GM23338 (cell line): ENCODE data around the gene ARMCX5. TPM values are rescaled to one million over a fixed set of nuclear protein-coding genes. Genes with fewer than 3 reads are reported as not detected.

Source experiments
- ATAC-seq: fragments of 200-7000 bp; cut with Tn5 transposase; 3 replicates; pipeline ENCODE4 v1.9.1; 2020
- DNase-seq: peaks from one replicate; pipeline ENCODE4 v3.0.0-alpha.2; 2015; ENCODE audit warnings: low spot score
- H2AFZ ChIP-seq: fragments of 200-600 bp; sonication (generic); 2 replicates; pipeline ENCODE4 v1.8.0; 2016; ENCODE audit warnings: antibody characterized with exemption, mild to moderate bottlenecking, moderate library complexity
- H3F3A ChIP-seq: fragments of 200-600 bp; sonication (generic); replicated peaks from 2 replicates; pipeline ENCODE4 v1.8.0; 2017; ENCODE audit warnings: antibody characterized with exemption, mixed run types, low read depth
- H3K27ac ChIP-seq: fragments of 200-600 bp; sonication (generic); 2 replicates; pipeline ENCODE4 v1.6.1; 2016; ENCODE audit warnings: low read depth
- H3K27me3 ChIP-seq: fragments of 200-600 bp; sonication (generic); 2 replicates; pipeline ENCODE4 v1.8.0; 2016; ENCODE audit warnings: mild to moderate bottlenecking, mixed run types, moderate library complexity; ENCODE audit not compliant: insufficient read depth
- H3K36me3 ChIP-seq: fragments of 200-600 bp; sonication (generic); 2 replicates; pipeline ENCODE4 v1.8.0; 2016; ENCODE audit warnings: mild to moderate bottlenecking; ENCODE audit not compliant: insufficient read depth
- H3K4me1 ChIP-seq: fragments of 200-600 bp; sonication (generic); 2 replicates; pipeline ENCODE4 v1.8.0; 2016; ENCODE audit warnings: mild to moderate bottlenecking, moderate library complexity; ENCODE audit not compliant: insufficient read depth
- H3K4me2 ChIP-seq: fragments of 200-600 bp; sonication (generic); 2 replicates; pipeline ENCODE4 v1.7.1; 2017; ENCODE audit warnings: mixed run types
- H3K4me3 ChIP-seq: fragments of 200-600 bp; sonication (generic); 2 replicates; pipeline ENCODE4 v1.6.1; 2016; ENCODE audit warnings: mixed run types
- H3K79me2 ChIP-seq: fragments of 200-600 bp; sonication (generic); replicated peaks from 2 replicates; pipeline ENCODE4 v1.8.0; 2017; ENCODE audit warnings: mild to moderate bottlenecking; ENCODE audit not compliant: insufficient read depth
- H3K9me2 ChIP-seq: fragments of 200-600 bp; sonication (generic); 2 replicates; pipeline ENCODE4 v1.8.0; 2017; ENCODE audit not compliant: insufficient read depth
- H4K20me1 ChIP-seq: fragments of 200-600 bp; sonication (generic); replicated peaks from 2 replicates; pipeline ENCODE4 v1.8.0; 2017; ENCODE audit warnings: mild to moderate bottlenecking; ENCODE audit not compliant: insufficient read depth
- H3K27ac Mint-ChIP-seq: 2 replicates; pipeline ENCODE4 v1.8.0; 2020; ENCODE audit warnings: inconsistent platforms, mild to moderate bottlenecking, moderate library complexity, mixed read lengths
- H3K27me3 Mint-ChIP-seq: 3 replicates; pipeline ENCODE4 v1.8.0; 2022; ENCODE audit warnings: low read depth, mild to moderate bottlenecking, moderate library complexity, mixed read lengths, inconsistent platforms; ENCODE audit not compliant: insufficient read depth, poor library complexity
- H3K36me3 Mint-ChIP-seq: 3 replicates; pipeline ENCODE4 v1.8.0; 2021; ENCODE audit warnings: low read depth, mild to moderate bottlenecking, inconsistent platforms, moderate library complexity, mixed read lengths
- H3K4me1 Mint-ChIP-seq: 3 replicates; pipeline ENCODE4 v1.8.0; 2020; ENCODE audit warnings: mild to moderate bottlenecking, inconsistent platforms, mixed read lengths
- H3K4me3 Mint-ChIP-seq: 3 replicates; pipeline ENCODE4 v1.8.0; 2021; ENCODE audit warnings: moderate library complexity, mild to moderate bottlenecking, inconsistent platforms, mixed read lengths
- H3K9me3 Mint-ChIP-seq: 3 replicates; pipeline ENCODE4 v1.8.0; 2020; ENCODE audit warnings: moderate library complexity, mild to moderate bottlenecking, inconsistent platforms, mixed read lengths
- CREB1 ChIP-seq: fragments of 250-450 bp; sonication (Bioruptor Pico); IDR thresholded peaks from 2 replicates; pipeline ENCODE4 v1.5.0; 2020; ENCODE audit warnings: low read depth, mild to moderate bottlenecking, moderate library complexity
- ETS1 ChIP-seq: IDR thresholded peaks from 2 replicates; pipeline ENCODE4 v1.6.1; 2016; ENCODE audit warnings: antibody characterized with exemption
- EZH2phosphoT487 ChIP-seq: fragments of 200-600 bp; sonication (generic); IDR thresholded peaks from one replicate; pipeline ENCODE4 v1.8.1; 2018; ENCODE audit warnings: antibody characterized with exemption; ENCODE audit not compliant: unreplicated experiment
- NANOG ChIP-seq: IDR thresholded peaks from 2 replicates; pipeline ENCODE4 v1.6.1; 2016; ENCODE audit warnings: antibody characterized with exemption, borderline replicate concordance
- POLR2AphosphoS5 ChIP-seq: IDR thresholded peaks from 2 replicates; pipeline ENCODE4 v1.6.1; 2016; ENCODE audit warnings: antibody characterized with exemption, low read depth
- REST ChIP-seq: IDR thresholded peaks from one replicate; pipeline ENCODE4 v1.6.1; 2018; ENCODE audit warnings: antibody characterized with exemption; ENCODE audit not compliant: unreplicated experiment
- STAT1 ChIP-seq: IDR thresholded peaks from one replicate; pipeline ENCODE4 v1.6.1; 2016; ENCODE audit warnings: antibody characterized with exemption; ENCODE audit not compliant: unreplicated experiment
- ZNF331 ChIP-seq: fragments of 250-450 bp; sonication (Bioruptor Pico); IDR thresholded peaks from 2 replicates; pipeline ENCODE4 v1.5.0; 2020; ENCODE audit warnings: low read depth, mild to moderate bottlenecking, moderate library complexity
- polyA plus RNA-seq: library from polyadenylated mRNA; unstranded; fragments of >200 nt; fragmentation: Nextera tagmentation; extraction: Ambion mirVana; gene quantifications from 2 replicates; pipeline ENCODE4 v1.2.1, GENCODE V29; 2016
- total RNA-seq: library from RNA; depleted of rRNA; stranded (reverse); fragments of >200 nt; shearing (Covaris generic); gene quantifications from 2 replicates; pipeline ENCODE4 v1.2.3, GENCODE V29; 2014
- TF ChIP-seq, protein P1 (sequence below), 2 experiments: fragments of 200-600 bp in 1 of 2; sonication (generic) in 1 of 2; conservative IDR thresholded peaks; 2 replicates each; pipeline versions ENCODE4 v1.5.1 to v1.6.1; 2016 to 2017; ENCODE audit warnings: antibody characterized with exemption in 2 of 2, low read depth in 2 of 2, mild to moderate bottlenecking in 2 of 2, moderate library complexity in 1 of 2

Gene ARMCX5
- total and polyA plus RNA-seq, 2 experiments from 2014 or later = 6.6 to 18.6 TPM

DNA sequence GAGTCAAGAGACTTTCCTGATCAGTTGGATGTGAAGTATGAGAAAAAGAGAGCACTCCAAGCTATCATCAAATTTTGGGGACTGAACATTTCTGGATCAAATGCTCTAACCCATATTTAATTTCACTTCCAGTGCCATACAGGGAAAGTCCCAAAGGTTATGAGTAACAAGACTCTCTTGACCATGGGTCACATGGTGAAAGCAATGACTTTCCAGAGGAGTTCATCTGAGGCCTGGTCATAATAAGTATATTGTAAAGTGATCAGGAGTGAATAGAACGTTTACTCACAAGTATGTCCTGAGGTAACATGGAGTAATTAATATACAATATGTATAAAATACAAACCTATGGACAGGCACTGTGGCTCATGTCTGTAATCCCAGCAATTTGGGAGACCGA, 40.7 kb upstream of the ARMCX5 start (continued):
- TF ChIP-seq POLR2AphosphoS5 (no peak), CREB1 (CRISPR knock-in tag) (no peak), ZNF331 (no peak), NANOG (no peak), ETS1 (no peak), EZH2phosphoT487 (no peak), STAT1 (no peak)
- TF ChIP-seq, protein P1, sequence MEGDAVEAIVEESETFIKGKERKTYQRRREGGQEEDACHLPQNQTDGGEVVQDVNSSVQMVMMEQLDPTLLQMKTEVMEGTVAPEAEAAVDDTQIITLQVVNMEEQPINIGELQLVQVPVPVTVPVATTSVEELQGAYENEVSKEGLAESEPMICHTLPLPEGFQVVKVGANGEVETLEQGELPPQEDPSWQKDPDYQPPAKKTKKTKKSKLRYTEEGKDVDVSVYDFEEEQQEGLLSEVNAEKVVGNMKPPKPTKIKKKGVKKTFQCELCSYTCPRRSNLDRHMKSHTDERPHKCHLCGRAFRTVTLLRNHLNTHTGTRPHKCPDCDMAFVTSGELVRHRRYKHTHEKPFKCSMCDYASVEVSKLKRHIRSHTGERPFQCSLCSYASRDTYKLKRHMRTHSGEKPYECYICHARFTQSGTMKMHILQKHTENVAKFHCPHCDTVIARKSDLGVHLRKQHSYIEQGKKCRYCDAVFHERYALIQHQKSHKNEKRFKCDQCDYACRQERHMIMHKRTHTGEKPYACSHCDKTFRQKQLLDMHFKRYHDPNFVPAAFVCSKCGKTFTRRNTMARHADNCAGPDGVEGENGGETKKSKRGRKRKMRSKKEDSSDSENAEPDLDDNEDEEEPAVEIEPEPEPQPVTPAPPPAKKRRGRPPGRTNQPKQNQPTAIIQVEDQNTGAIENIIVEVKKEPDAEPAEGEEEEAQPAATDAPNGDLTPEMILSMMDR (conservative IDR thresholded peaks at IDR 0.05; ENCODE audit: low read depth in 2 of 2) = no peak

DNA sequence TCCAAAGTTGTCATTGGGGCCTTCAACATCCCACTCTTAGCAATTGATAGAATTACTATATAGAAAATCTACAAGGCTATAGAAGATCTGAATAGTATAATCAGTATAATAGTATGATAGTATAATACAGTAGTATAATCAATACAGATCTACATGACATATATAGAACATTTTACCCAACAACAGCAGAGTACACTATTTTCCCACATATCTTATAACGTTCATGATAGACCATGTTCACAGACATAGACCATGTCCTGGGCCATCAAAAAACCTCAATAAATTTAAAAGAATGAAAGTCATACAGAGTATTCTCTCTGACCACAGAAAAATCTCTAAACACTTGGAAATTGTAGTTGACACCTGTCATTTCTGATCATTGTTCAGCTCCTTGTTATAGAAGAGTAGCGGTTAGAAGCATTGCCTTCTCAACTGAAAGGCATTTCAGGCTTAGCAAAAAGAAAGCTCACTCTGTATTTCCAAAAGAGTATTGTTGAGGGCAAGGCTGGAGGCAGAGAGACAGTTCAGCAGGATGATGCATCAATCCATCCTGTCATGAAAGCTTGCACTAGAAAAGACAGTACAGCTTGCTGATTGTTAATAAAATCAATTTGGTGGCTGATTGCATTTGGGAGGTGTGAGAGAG, 38.8 kb upstream of the ARMCX5 start:
- H3K4me3 Mint-ChIP-seq = no peak overlapping the region
- Histone ChIP-seq H3F3A (no peaks in the 10 kb centered on the region), H3K4me2 (no peak overlapping the region), H4K20me1 (no peaks in the 10 kb centered on the region), H3K9me2 (no peaks in the 10 kb centered on the region), H3K4me1 (no peaks in the 10 kb centered on the region), H3K4me3 (no peak overlapping the region), H3K36me3 (no peaks in the 10 kb centered on the region), H3K27ac (no peak overlapping the region), H3K27me3 (no peaks in the 10 kb centered on the region), H2AFZ (no peak overlapping the region), H3K79me2 (no peaks in the 10 kb centered on the region)
- H3K4me1 Mint-ChIP-seq = no peaks in the 10 kb centered on the region
- no peaks in the 10 kb centered on the region for H3K9me3 Mint-ChIP-seq
- no peaks in the 10 kb centered on the region for H3K36me3 Mint-ChIP-seq
- TF ChIP-seq REST (no peak), NANOG (no peak)
- TF ChIP-seq, protein P1 (conservative IDR thresholded peaks at IDR 0.05; ENCODE audit: low read depth in 2 of 2) = no peak
- H3K27ac Mint-ChIP-seq = no peak overlapping the region
- no peak for DNase-seq
- no peaks in the 10 kb centered on the region for H3K27me3 Mint-ChIP-seq
- ATAC-seq = no peak
